Posterior cingulate gyrus (tissue), 11 donors: ENCODE measurements around the gene MEIS3.

Experiments used
- DNase-seq, 10 donors: peaks; one replicate each; pipeline versions ENCODE4 v3.0.0 to v3.0.0-alpha.2; 2020 to 2021; ENCODE audit warnings: mixed read lengths in 3 of 10
- intact Hi-C: fragments of 100-400 bp; cut with DNase I; formaldehyde crosslinking; loops from one replicate; pipeline ENCODE4 v1.15.1; 2023

MEIS3 gene

DNA sequence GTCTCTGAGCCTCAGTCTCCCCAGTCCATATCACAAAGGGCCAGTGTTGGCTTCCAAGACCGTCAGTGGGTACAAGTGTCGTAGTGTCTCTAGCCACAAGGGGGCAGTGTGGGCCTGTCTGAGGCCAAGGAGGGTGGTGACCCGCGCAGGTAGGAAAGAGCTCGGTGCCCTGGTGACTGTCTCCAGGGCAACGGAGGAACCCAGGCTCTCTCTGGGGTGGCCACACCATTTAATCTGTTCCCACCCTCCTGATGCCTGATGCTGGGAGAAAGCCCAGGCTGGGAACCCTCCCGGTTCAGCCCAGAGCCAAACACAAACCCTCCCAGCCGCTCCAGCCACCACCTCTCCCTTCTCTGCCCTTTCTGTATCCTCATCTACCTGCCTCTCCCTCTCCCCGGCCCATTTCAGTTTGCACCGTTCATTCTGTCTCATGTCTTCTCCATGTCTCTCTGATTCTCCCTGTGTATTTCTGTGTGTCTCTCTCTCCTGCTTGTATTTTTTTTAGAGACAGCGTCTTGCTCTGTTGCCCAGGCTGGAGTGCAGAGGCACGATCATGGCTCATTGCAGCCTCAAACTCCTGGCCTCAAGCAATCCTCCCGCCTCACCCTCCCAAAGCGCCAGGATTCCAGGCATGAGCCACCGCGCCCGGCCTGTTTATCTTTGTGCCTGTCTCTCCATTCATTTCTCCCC is 17.5 kb upstream of the MEIS3 start:
- peak; percentile 52 to 97 (median 82) for DNase-seq
- intact Hi-C loops: loop anchor here (2.0 to 10.0 kb wide), 3 partner anchors 78 to 262 kb away; partner anchors contain the start of genes BICRA and NAPA

DNA sequence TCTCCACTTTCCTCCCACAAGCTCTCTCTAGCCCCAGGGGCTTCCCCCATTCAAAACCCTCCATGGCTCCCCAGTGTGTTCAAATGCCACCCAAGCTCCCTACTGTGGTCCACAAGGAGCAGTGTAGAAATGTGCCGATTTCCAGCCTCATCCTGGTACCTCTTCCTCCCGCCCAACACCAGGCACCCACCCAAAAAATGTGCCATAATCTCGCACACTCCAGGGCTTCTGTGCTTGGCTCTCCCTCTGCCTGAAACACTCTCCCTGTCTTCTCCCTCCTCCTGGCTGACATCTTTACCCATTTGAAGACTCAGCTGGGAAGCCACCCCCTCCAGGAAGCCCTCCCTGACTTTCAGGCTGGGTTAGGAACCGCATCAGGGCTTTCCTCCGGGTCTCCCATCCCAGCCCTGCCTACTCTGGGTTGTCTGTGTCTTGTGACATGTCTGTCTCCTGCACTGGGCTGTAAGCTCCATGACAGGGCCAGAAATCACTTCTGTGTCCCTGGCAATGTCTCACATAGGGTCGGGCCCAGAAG is 16.6 kb upstream of the MEIS3 start:
- DNase-seq: peak in 2 of 10 donors; percentile 76 to 89
- intact Hi-C loops: loop anchor here (2.0 to 10.0 kb wide), 3 partner anchors 79 to 263 kb away; partner anchors contain the start of genes BICRA and NAPA

DNA sequence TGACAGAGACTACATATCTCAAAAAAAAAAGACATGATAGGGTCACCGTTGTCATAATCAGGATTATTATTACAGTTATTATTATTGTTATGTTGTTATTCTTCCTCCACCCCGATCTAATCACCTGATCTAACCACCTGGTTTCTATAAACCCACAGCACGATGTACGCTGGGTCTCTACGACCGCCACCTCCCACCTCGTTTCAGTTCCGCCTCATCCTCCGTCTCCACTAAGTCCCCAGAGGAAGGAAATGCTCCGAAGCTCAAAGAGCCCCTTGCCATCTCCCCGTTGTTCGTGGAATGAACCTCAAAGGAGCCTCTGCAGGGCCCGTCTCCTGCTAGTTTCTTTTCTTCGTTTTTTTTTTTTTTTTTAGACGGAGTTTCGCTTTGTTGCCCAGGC is 15.9 kb upstream of the MEIS3 start:
- intact Hi-C loops: loop anchor here (10.0 kb wide), 1 partner anchor 170 kb away; the partner anchor contains the start of gene BICRA
- DNase-seq: peak in 1 of 10 donors; percentile 33

DNA sequence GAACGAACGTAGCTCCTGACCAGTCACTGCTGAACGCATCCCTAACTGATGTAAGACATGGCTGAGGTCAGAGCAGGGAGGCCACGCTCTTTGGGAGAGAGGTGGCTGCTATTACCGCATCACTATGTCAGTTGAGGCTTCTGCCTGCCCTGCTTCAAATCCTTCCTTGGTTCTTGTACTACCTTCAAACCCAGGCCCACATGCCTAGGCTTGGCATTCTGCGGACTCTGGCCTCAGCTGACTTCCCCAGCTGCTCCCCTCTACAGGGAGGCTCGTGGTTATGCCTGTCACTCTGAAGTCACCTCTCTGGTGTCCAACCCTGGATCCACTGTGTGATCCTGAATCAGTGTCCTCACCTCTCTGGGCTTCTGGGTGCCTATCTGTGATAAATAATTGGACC is 14.8 kb upstream of the MEIS3 start:
- intact Hi-C loops: loop anchor here (10.0 kb wide), 1 partner anchor 171 kb away; the partner anchor contains the start of gene BICRA
- DNase-seq: peak in 2 of 10 donors; percentile 48 to 74

DNA sequence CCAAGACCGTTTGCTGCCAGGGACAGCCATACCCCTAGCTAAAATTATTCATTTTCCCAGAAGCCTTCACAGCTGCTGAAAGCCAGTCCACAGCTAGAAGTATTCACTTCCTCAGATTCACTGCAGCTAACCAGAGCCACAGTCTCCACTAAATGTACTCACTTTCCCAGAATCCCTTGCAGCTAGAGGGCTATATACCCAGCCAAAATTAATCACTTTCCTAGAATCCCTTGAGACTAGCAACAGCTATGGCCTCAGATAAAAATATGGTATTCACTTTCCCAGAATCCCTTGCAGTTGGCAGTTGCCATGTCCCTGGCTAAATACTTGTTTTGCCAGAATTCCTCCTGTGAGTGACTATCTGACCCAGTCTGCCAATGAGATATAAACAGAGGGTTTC is 13.8 kb upstream of the MEIS3 start:
- intact Hi-C loops: loop anchor here (10.0 kb wide), 1 partner anchor 172 kb away; the partner anchor contains the start of gene BICRA
- DNase-seq: no peak

DNA sequence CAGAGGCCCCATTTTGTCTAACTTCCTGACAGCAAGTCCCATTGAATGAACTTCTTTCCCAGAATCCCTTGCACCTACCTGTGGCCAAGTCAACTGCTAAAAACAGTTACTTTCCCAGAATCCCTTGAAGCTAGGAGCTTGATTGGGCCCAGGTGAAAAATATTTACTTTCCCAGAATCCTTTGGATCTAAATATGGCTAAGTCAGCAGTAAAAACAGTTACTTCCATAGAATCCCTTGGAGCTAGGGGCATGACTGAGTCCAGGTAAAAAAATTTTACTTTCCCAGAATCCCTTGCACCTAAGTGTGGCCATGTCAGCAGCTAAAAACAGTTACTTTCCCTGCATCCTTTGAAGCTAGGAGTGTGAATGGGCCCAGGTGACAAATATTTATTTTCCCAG is 13.2 kb upstream of the MEIS3 start:
- DNase-seq: no peak
- intact Hi-C loops: loop anchor here (10.0 kb wide), 1 partner anchor 172 kb away; the partner anchor contains the start of gene BICRA

DNA sequence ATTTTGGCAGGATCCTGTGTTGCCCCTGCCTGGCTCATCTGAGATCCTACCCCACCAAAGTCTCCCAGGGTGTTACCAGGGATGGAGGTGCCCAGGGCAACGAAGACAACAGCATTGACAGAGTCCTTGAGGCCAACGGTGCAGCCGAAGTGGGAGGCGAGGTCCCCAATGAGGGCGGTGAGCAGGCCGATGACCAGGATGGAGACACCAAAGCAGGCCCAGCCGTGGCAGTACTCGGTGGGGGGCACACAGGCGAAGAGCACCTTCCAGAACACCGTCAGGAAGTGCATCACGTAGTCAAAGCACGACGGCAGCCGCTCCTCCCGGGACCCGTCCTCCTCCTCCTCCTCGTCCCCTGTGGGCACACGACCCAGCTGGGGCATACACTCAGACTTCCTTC is 12.8 kb upstream of the MEIS3 start:
- peak in 1 of 10 donors; percentile 54 for DNase-seq
- intact Hi-C loops: loop anchor here (10.0 kb wide), 1 partner anchor 173 kb away; the partner anchor contains the start of gene BICRA

DNA sequence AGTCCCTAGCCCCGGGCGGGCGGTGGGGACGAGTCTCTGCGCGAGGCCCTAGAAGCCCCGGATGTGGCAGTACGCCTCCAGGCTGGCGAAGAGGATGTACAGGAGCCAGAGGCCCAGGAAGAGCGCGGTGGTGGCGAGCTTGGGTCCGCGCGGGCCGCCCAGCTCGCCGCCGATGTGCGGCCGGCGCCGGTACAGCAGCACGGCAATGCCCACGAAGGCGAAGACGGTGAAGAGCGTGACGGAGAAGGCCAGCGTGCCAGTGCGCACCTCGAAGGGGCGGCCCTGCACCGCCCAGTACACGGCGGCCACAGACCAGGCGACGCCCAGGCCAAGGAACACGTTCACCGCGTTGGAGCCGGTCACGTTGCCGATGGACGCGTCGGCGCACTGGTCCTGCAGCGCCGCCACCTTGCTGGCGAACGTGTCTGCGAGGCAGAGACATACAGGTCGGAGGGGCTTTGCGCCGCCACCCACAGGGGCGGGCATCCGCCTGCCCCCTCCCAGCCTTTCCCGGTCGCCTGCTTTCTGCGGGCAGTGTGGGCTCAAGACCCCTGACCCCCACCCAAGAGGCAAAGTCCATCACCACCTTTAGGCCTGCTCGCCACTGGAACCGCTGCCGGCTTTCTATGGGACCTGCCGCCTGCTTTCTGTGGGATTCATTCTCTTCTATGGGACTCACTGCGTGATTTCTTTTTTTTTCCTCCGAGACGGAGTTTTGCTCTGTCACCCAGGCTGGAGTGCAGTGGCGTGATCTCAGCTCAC is 10.9 kb upstream of the MEIS3 start:
- intact Hi-C loops: loop anchor here (10.0 kb wide), 1 partner anchor 175 kb away; the partner anchor contains the start of gene BICRA
- no peak for DNase-seq

DNA sequence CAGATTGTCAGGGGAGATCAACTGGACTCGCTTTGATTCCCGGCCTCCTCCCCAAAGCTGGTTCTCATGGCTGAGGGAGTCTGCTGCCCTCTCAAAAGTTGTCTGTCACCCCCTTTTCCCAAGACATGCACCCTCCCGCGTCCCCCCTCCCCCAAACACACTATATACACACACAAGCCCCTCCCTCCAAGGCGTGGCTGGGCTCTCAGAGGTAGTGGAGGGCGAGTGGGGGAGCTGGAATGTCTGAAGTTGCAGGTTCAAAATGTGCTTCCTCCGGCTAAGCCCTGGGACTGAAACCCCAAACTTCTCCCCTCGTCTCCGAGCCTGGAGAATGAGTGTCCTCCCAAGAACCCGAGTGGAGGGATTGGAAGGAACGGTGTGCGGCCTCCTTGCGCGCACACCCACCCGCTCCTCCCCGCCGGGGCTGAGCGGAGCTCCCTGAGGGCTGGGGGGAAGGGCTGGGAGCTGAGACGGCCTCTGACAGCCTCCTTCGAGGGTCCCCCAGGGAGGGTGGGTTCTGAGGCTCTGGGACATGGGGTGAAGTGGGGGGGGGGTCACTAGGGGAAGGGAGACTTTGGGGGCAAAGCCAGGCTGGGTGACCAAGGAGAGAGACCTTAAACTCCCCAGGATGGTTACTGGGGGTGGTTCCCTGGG is 9.9 kb upstream of the MEIS3 start:
- intact Hi-C loops: loop anchor here (10.0 kb wide), 1 partner anchor 134 kb away; no protein-coding TSS in a partner anchor
- peak in 1 of 10 donors; percentile 54 for DNase-seq

DNA sequence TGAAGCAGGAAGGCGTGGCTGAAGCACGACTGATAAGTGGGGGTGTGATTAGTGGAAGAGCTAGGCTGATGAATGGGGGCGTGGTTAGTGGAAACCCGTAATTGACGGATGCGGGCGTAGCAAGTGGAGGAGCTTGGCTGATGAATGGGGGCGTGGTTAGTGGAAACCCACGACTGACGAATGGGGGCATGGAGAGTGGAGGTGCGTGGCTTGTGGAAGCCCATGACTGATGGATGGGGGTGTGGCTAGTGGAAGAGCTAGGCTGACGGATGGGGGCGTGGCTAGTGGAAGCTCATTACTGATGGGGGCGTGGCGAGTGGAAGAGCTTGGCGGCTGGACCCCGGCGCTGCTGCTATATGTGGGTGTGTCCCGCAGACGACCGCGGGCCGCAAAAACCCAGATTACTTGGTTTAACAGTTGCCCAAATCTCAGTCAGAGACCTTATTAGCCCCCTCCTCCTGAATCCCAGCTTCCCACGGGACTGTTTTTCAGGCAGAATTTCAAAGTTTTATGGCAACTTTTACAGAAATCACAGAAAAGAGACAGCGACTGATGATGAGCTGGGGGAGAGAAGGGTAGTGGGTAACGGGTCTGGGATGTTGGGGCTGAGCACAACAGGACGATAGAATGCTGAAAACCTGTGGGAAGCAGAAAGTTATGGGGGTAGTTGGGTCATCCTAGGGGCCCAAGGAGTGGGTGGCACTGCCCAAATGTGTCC is 9.0 kb upstream of the MEIS3 start:
- intact Hi-C loops: loop anchor here (10.0 kb wide), 1 partner anchor 134 kb away; no protein-coding TSS in a partner anchor

DNA sequence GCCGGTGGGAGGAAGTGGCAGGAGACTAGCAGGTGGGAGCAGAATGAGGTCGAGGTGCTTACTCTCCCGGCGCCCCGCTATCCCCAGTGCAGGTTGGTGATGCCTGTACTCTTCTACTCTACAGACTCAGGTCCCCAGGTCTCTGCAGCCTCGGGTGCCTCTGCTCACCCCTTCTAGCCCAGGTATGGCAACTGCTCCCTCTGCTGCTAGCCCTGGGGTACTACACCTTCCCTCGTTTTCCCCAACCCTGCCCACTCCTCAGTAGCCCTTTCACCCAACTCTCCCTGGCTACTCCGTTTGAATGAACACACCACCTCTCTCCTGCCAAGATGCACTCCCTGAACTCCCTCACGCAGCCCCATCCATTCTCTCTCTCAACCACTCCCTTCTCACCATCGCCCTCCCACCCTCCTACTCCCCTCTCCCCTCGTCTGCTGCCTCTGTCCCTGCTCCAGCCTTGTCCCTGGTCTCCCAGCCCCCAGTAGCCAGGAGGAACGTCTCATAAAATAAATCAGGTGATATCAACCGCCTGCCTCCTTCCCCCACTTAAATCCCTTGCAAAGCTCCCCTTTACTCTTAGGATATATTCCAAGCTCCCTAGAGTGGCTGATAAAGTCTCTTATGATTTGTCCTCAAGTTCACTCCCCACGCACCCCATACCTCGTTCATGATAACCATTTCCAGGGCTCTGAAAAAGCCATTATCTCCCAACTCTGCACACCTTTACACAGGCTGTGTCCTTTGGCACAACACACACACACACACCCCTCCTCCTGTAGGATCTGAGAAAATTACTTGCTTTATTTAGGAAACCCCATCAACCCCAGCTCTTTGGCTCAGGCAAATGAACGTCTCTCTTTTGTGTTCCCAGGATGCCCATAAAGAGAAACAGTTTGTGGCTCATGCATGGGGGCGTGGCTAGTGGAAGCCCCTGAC is 8.2 kb upstream of the MEIS3 start:
- intact Hi-C loops: loop anchor here (10.0 kb wide), 1 partner anchor 133 kb away; no protein-coding TSS in a partner anchor
- peak in 8 of 10 donors; percentile 30 to 92 (median 64) for DNase-seq

More for the DNA sequence above, 9.0 kb upstream of the MEIS3 start:
- DNase-seq: peak; percentile 66 to 98 (median 84)

DNA sequence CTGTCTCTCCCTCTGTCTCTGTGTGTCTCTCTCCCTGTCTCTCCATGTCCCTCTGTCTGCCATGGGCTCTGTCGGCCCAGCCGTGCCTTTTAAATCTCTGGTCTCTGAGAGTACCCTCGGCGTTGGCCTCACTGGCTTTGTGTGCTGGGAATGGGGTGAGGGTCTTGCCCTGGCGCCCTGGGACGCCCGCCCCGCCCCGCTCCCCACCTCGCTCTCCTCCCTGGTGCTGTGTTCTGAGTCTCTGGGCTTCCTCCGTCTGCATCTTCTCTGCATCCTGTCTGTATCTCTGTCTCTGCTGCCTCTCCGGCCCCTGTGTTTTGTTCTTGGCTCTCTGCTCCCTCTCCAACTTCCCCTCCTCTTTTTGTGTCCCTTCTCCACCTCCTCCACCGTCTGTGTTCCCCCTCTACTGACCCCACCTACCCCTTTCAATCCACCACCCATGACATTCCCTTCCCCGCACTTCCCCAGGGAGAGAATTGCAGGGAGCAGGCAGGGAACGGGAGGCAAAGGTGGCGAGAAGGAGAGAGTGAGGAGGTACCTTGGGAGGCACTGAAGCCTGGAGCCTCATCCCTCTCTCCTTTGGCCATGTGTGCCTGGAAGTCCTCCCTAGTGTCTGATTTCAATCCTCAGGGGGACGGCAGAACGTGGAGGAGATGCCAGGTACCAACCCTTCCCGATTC is 4.0 kb upstream of the MEIS3 start:
- DNase-seq: no peak
- intact Hi-C loops: loop anchor here (10.0 kb wide), 1 partner anchor 129 kb away; no protein-coding TSS in a partner anchor

DNA sequence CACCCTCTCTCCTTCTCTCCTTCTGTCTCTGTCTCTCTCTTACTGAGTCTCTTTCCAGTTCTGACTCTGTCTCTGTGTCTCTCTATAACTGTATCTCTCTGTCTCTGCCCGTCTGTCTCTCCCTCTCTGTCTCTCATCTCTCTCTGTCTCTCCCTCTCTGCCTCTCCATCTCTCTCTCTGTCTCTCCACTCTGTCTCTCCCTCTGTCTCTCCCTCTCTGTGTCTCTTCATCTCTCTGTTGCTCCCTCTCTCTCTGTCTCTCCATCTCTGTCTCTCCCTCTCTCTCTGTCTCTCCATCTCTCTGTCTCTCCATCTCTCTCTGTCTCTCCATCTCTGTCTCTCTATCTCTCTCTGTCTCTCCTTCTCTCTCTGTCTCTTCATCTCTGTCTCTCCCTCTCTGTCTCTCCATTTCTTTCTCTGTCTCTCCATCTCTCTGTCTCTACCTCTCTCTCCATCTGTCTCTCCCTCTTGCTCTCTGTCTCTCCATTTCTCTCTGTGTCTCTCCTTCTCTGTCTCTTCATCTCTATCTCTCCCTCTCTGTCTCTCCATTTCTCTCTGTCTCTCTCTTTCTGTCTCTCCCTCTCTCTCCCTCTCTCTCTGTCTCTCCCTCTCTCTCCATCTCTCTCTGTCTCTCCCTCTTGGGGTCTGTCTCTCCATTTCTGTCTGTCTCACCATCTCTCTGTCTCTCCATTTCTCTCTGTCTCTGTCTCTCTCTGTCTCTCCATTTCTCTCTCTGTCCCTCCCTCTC is 3.3 kb upstream of the MEIS3 start:
- intact Hi-C loops: loop anchor here (10.0 kb wide), 1 partner anchor 128 kb away; no protein-coding TSS in a partner anchor
- DNase-seq: no peak

DNA sequence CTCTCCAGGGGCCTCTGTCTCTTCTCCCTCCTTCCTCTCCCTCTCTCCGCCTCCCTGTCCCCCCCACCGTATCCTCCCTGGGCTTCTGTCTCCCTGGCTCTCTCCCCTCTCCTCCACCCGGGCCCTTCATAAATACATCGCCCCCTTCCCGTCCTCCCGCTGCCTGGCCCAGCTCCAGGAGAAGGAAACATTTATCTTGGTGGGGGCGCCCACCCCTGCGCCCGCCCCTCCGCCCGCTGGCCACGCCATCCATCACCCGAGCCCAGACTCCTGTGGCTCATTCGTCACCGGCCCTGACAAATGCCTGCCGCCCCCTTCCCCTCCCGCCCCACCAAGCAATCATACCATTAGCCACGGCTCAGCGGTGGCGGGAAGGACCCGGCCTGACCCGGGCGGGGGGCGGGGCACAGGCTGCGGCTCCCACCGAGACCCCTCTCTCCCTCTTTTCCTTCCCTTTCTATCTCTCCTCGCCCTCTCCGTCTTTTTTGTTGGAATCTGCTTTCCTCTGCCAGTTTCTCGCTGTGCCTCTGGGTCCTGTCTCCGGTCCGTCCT is 2.6 kb upstream of the MEIS3 start:
- peak in 1 of 10 donors; percentile 65 for DNase-seq
- intact Hi-C loops: loop anchor here (10.0 kb wide), 1 partner anchor 127 kb away; no protein-coding TSS in a partner anchor

DNA sequence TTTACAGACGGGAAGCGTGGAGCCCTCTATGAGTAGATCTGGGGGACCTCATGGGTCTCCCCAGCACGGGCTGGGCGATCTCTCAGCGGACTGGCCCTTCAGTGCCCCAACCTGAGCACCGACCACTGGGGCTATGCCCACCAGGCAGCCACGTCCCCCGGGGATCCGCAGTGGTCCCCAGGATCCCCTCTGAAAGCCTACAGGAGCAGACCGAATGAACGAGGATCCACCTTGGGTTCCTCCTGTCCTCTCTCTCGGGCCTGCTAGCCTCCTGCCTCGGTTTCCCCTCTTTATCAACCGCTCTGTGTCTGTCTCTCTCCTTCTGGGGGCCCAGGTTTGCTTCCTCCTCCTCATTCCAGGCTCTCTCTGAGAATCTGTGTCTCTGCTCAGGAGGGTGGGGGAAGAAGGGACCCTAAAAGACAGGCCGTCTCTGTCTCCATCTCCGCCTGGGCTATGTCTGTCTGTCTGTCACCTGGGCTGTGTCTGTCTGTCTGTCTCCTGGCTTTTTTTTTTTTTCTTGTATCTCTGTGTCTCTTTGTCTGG is 2.0 kb upstream of the MEIS3 start:
- intact Hi-C loops: loop anchor here (10.0 kb wide), 1 partner anchor 127 kb away; no protein-coding TSS in a partner anchor
- peak in 1 of 10 donors; percentile 55 for DNase-seq

DNA sequence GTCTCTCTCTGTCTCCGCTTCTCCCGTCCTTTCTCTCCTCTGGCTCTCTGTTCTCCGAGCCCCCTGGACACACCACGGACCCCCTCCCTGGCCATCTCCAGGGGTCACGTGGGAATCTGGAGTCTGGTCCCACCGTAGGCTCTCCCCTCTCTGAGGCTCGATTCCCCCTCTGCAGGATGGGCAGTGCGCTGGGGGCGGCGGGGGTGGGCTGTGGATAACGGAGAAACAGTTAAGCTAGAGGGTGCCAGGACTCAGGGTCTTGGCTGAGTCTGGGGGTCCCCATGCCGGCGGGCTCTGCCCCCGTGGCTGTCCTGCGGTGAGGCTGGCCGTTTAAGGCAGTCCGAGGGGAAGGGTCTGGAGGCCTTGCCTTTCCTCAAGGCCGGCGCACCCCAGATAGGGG is 462 bp upstream of the MEIS3 start:
- intact Hi-C loops: loop anchor here (10.0 kb wide), 1 partner anchor 125 kb away; no protein-coding TSS in a partner anchor

More for the DNA sequence above, 462 bp upstream of the MEIS3 start:
- DNase-seq: peak in 1 of 10 donors; percentile 22
